Lower leg skin (tissue), 4 donors: ENCODE measurements around the gene C1QTNF8. TPM values are rescaled to one million over a fixed set of nuclear protein-coding genes. Genes with fewer than 3 reads are reported as not detected.

Source experiments
- DNase-seq, 2 donors: peaks; one replicate each; pipeline ENCODE4 v3.0.0-alpha.2; 2019; ENCODE audit warnings: low spot score in 2 of 2
- H3K4me3 ChIP-seq: fragments of 200-600 bp; sonication (generic); 2 replicates; pipeline ENCODE4 v1.5.1; 2017; ENCODE audit warnings: mild to moderate bottlenecking, low read depth; ENCODE audit not compliant: poor library complexity, severe bottlenecking
- POLR2A ChIP-seq, 2 donors: fragments of 450-650 bp; IDR thresholded peaks; one replicate each; pipeline ENCODE4 v1.6.1; 2016 to 2017; ENCODE audit warnings: antibody characterized with exemption in 2 of 2, mild to moderate bottlenecking in 1 of 2, moderate library complexity in 1 of 2
- WGBS, 2 donors: methylation state at CpG; one replicate each; pipeline ENCODE4 v1.1.5; 2018; 5-methylcytosine and 5-hydroxymethylcytosine counted together
- intact Hi-C: fragments of 100-400 bp; cut with DNase I; formaldehyde crosslinking; loops from one replicate; pipeline ENCODE4 v1.15.0; 2023; ENCODE audit warnings: low total_unique reads
- total RNA-seq, 4 donors: library from RNA; depleted of rRNA; stranded (reverse); fragments of >200 nt; gene quantifications; one replicate each; pipeline ENCODE4 v1.1.0, GENCODE V29; 2016
- TF ChIP-seq, protein P1 (sequence below), 3 donors: fragments of 450-650 bp; IDR thresholded peaks; one replicate each; pipeline ENCODE4 v1.5.1; 2016; ENCODE audit warnings: antibody characterized with exemption in 3 of 3, mild to moderate bottlenecking in 3 of 3, moderate library complexity in 2 of 3

C1QTNF8 gene
- total RNA-seq, 4 donors from 2014 or later: not detected

- intact Hi-C loops: no loop called here
- TF ChIP-seq, protein P1, sequence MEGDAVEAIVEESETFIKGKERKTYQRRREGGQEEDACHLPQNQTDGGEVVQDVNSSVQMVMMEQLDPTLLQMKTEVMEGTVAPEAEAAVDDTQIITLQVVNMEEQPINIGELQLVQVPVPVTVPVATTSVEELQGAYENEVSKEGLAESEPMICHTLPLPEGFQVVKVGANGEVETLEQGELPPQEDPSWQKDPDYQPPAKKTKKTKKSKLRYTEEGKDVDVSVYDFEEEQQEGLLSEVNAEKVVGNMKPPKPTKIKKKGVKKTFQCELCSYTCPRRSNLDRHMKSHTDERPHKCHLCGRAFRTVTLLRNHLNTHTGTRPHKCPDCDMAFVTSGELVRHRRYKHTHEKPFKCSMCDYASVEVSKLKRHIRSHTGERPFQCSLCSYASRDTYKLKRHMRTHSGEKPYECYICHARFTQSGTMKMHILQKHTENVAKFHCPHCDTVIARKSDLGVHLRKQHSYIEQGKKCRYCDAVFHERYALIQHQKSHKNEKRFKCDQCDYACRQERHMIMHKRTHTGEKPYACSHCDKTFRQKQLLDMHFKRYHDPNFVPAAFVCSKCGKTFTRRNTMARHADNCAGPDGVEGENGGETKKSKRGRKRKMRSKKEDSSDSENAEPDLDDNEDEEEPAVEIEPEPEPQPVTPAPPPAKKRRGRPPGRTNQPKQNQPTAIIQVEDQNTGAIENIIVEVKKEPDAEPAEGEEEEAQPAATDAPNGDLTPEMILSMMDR (IDR thresholded peaks at IDR 0.05): no peak
- no peak for TF ChIP-seq POLR2A (IDR thresholded peaks at IDR 0.05)
- H3K4me3 ChIP-seq: no peak overlapping the region
- DNase-seq: no peak
- 65 to 66% methylated on average over 7 to 21 of the region's 30 CpGs for WGBS, 2 donors
Observed at GRCh38 chr16:1133810-1134520, 37.9 kb upstream of the C1QTNF8 start.

DNA sequence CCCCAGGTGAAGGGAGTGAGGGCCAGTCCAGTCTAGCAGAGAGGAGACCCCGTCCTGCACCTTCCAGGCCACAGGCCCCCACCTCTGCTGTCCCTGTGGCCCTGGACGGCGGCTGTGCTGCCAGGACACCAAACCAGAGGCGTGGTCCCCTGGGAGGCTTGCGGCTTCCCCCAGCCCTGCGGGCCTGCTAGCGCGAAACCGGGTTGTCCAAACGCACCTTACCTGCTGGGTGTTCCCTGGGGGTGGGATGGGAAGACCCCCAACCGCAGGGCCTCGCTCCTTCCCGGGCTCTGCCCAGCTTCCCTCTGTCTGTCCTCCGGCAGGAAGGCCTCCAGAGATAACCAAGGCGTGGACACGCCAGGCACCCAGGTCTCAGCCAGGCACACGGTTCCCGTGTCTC is 37.2 kb upstream of the C1QTNF8 start:
- TF ChIP-seq POLR2A (IDR thresholded peaks at IDR 0.05): no peak
- TF ChIP-seq, protein P1 (IDR thresholded peaks at IDR 0.05): no peak
- 76 to 83% methylated on average over 9 to 14 of the region's 18 CpGs for WGBS, 2 donors
- intact Hi-C loops: no loop called here
- H3K4me3 ChIP-seq: no peak overlapping the region
- no peak for DNase-seq

- no peak for DNase-seq
- intact Hi-C loops: no loop called here
- WGBS, 2 donors: 28 to 43% methylated on average over 12 to 14 of the region's 15 CpGs
Observed at GRCh38 chr16:1132431-1132830, 36.4 kb upstream of the C1QTNF8 start.

GRCh38 chr16:1131378-1131994 is 35.4 kb upstream of the C1QTNF8 start:
- no peak for DNase-seq
- WGBS, 2 donors: 84 to 85% methylated on average over 27 to 34 of the region's 35 CpGs
- no peak overlapping the region for H3K4me3 ChIP-seq
- TF ChIP-seq, protein P1 (IDR thresholded peaks at IDR 0.05): no peak
- TF ChIP-seq POLR2A (IDR thresholded peaks at IDR 0.05): no peak
- intact Hi-C loops: no loop called here

More at GRCh38 chr16:1132431-1132830, 36.4 kb upstream of the C1QTNF8 start:
- no peak overlapping the region for H3K4me3 ChIP-seq
- TF ChIP-seq, protein P1 (IDR thresholded peaks at IDR 0.05): no peak

GRCh38 chr16:1130382-1130781 is 34.3 kb upstream of the C1QTNF8 start:
- H3K4me3 ChIP-seq: no peak overlapping the region
- intact Hi-C loops: no loop called here
- 88 to 97% methylated on average over 6 to 8 of the region's 8 CpGs for WGBS, 2 donors
- DNase-seq: no peak
- TF ChIP-seq POLR2A (IDR thresholded peaks at IDR 0.05): no peak
- TF ChIP-seq, protein P1 (IDR thresholded peaks at IDR 0.05): no peak
